ENCODE data around the gene LTK. TPM values are rescaled to one million over a fixed set of nuclear protein-coding genes. Genes with fewer than 3 reads are reported as not detected.
A peak's percentile ranks its signal among the peaks of the same experiment; 100 is the strongest.

The LTK gene
- total RNA-seq, 1 experiment from 2014 or later, result 0.07 TPM

DNA sequence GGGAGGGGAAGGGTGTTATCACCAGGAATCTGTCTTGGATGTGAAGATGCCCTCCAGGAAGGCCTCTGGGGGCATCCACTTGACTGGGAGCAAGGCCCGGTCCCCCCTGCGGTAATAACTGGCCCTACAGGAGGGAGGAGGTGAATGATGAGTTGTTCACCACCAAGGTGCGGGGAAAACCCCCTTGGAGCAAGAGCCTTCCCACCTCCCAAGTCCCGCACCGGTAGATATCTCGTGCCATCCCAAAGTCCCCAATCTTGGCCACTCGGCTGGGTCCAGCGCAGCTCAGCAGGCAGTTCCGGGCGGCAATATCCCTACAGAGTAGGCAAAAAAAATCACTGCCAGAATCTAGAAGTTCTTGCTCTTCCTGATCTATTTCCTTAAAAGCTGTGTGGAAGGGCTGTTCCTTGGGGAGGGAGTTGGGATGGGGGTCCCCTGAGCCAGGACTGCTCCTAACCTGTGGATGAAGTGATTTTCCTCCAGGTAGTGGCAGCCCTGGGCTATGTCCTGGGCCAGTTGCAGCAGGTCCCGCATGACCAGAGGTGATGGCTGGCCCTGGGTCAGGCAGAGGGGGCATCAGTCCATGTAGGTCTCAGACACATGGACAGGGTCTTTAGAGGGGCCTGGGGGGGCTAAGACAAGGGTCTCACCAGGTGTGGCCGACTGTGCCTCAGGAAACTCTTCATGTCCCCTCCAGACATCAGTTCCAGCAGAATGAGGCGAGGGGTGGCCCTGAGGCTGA, 8.7 kb downstream of the LTK start:
- no peaks in the 10 kb centered on the region for H4K20me1 ChIP-seq (ENCODE audit: low read length)
- DNase-seq (no peak), ATAC-seq (no peak)
- H2AFZ ChIP-seq (ENCODE audit: low read length), result no peak overlapping the region
- no peak overlapping the region for H3K27ac ChIP-seq (ENCODE audit: low read length)
- H3K4me2 ChIP-seq (ENCODE audit: low read length), result no peak overlapping the region
- no peaks in the 10 kb centered on the region for H3K9me2 ChIP-seq (replicated peaks; ENCODE audit: low read length)
- TF ChIP-seq EZH2 (IDR thresholded peaks at IDR 0.05; ENCODE audit: low read length, unreplicated experiment) (no peak), EZH2phosphoT487 (IDR thresholded peaks at IDR 0.05; ENCODE audit: borderline replicate concordance, low read length) (no peak)
- TF ChIP-seq, protein P1, sequence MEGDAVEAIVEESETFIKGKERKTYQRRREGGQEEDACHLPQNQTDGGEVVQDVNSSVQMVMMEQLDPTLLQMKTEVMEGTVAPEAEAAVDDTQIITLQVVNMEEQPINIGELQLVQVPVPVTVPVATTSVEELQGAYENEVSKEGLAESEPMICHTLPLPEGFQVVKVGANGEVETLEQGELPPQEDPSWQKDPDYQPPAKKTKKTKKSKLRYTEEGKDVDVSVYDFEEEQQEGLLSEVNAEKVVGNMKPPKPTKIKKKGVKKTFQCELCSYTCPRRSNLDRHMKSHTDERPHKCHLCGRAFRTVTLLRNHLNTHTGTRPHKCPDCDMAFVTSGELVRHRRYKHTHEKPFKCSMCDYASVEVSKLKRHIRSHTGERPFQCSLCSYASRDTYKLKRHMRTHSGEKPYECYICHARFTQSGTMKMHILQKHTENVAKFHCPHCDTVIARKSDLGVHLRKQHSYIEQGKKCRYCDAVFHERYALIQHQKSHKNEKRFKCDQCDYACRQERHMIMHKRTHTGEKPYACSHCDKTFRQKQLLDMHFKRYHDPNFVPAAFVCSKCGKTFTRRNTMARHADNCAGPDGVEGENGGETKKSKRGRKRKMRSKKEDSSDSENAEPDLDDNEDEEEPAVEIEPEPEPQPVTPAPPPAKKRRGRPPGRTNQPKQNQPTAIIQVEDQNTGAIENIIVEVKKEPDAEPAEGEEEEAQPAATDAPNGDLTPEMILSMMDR (conservative IDR thresholded peaks at IDR 0.05; ENCODE audit: low read depth, low read length), result no peak
- no peaks in the 10 kb centered on the region for H3K79me2 ChIP-seq (ENCODE audit: low read length)
- H3K9ac ChIP-seq (ENCODE audit: low read length), result no peak overlapping the region
- no peaks in the 10 kb centered on the region for H3K9me3 ChIP-seq (ENCODE audit: low read length)
- peaks cover 13% of the 10 kb centered on the region for H3K4me1 ChIP-seq (ENCODE audit: insufficient read depth, low read length)
- no peaks in the 10 kb centered on the region for H3K36me3 ChIP-seq (ENCODE audit: low read depth, low read length)
- ChIA-PET POLR2A (ENCODE audit: unreplicated experiment) (interaction anchor here (0.7 kb wide), 1 partner anchor 31 kb away, joined by 3 read pairs; no protein-coding TSS in a partner anchor), CTCF (no interaction called here)
- no peak overlapping the region for H3K4me3 ChIP-seq (ENCODE audit: low read length)
- intact Hi-C loops (cut with micrococcal nuclease), result loop anchor here (5.0 kb wide), 2 partner anchors 38 to 52 kb away; partner anchors contain the start of gene TYRO3
- H3K27me3 ChIP-seq (ENCODE audit: low read length), result no peaks in the 10 kb centered on the region
- no TSS peak for BruUV-seq (replicated peaks)
- no peaks in the 10 kb centered on the region for H3F3A ChIP-seq (ENCODE audit: low read length, unreplicated experiment)

DNA sequence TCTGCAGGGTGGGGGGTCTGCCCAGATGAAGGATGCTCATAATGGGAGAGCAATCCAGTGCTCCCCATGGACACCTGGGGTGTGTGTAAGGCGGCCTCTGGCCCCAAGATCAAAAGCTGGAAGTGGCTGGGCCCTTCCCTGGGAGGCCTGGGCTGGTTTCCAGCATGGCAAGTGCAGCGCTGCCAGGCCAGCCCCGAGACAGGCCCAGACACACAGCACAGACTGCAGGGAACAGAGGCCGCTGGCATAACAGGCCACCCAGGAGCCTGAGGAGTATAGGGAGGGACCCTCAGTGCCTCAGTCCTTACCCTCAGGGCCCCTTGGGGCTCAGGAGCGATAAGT, 10.0 kb downstream of the LTK start:
- Histone ChIP-seq H3K4me2 (ENCODE audit: low read length) (no peak overlapping the region), H3K4me1 (ENCODE audit: insufficient read depth, low read length) (peaks cover 10% of the 10 kb centered on the region), H3K79me2 (ENCODE audit: low read length) (no peaks in the 10 kb centered on the region), H2AFZ (ENCODE audit: low read length) (no peak overlapping the region), H3K9me3 (ENCODE audit: low read length) (no peaks in the 10 kb centered on the region), H3K4me3 (ENCODE audit: low read length) (no peak overlapping the region), H3K9me2 (replicated peaks; ENCODE audit: low read length) (no peaks in the 10 kb centered on the region), H4K20me1 (ENCODE audit: low read length) (no peaks in the 10 kb centered on the region), H3K9ac (ENCODE audit: low read length) (no peak overlapping the region), H3K27ac (ENCODE audit: low read length) (no peak overlapping the region), H3K27me3 (ENCODE audit: low read length) (no peaks in the 10 kb centered on the region), H3F3A (ENCODE audit: low read length, unreplicated experiment) (no peaks in the 10 kb centered on the region), H3K36me3 (ENCODE audit: low read depth, low read length) (no peaks in the 10 kb centered on the region)
- intact Hi-C loops (cut with micrococcal nuclease), result no loop called here
- TF ChIP-seq, protein P1 (conservative IDR thresholded peaks at IDR 0.05; ENCODE audit: low read depth, low read length), result no peak
- TF ChIP-seq EZH2phosphoT487 (IDR thresholded peaks at IDR 0.05; ENCODE audit: borderline replicate concordance, low read length) (no peak), EZH2 (IDR thresholded peaks at IDR 0.05; ENCODE audit: low read length, unreplicated experiment) (no peak)
- ChIA-PET CTCF (interaction anchor here (1.0 kb wide), 1 partner anchor 38 kb away, joined by 3 read pairs; no protein-coding TSS in a partner anchor), POLR2A (ENCODE audit: unreplicated experiment) (interaction anchor here (0.5 to 0.6 kb wide), 2 partner anchors 41 to 72 kb away, joined by 12 to 19 read pairs; partner anchors contain the start of gene RPAP1)
- ATAC-seq, result peak; percentile 11; the same call in 1 of the 2 replicates
- no TSS peak for BruUV-seq (replicated peaks)
- no peak for DNase-seq

Data from PC-3 (cell line).